T-helper 2 cell treated with Interferon-gamma antibody and Interleukin-4, amounts not matched to agents 5 μg/mL and 100 μg/mL, for 36 hours (primary cell): ENCODE results near the gene EEF1AKMT2.
A peak's percentile ranks its signal among the peaks of the same experiment; 100 is the strongest.

Experiments
- DNase-seq: peaks from one replicate; pipeline ENCODE4 v3.0.0; 2021; ENCODE audit warnings: low spot score
- H3K27ac Mint-ChIP-seq: one replicate; pipeline ENCODE4 v1.8.0; 2021; ENCODE audit warnings: mild to moderate bottlenecking, mixed read lengths
- H3K27me3 Mint-ChIP-seq: one replicate; pipeline ENCODE4 v1.8.0; 2021; ENCODE audit warnings: low read depth, mixed read lengths
- H3K36me3 Mint-ChIP-seq: one replicate; pipeline ENCODE4 v1.8.0; 2021; ENCODE audit warnings: low read depth, mixed read lengths
- H3K4me1 Mint-ChIP-seq: one replicate; pipeline ENCODE4 v1.8.0; 2021; ENCODE audit warnings: low read depth, mixed read lengths
- H3K4me3 Mint-ChIP-seq: one replicate; pipeline ENCODE4 v1.8.0; 2022; ENCODE audit warnings: mild to moderate bottlenecking, moderate library complexity, mixed read lengths
- H3K9me3 Mint-ChIP-seq: one replicate; pipeline ENCODE4 v1.8.0; 2021; ENCODE audit warnings: mixed read lengths

EEF1AKMT2 gene

GRCh38 chr10:124728071-124728829, 63.4 kb downstream of the EEF1AKMT2 start:
- Mint-ChIP-seq H3K36me3 (peaks cover 20% of the 10 kb centered on the region), H3K4me3 (no peak overlapping the region), H3K27me3 (no peaks in the 10 kb centered on the region), H3K4me1 (peaks cover 46% of the 10 kb centered on the region), H3K27ac (peak overlapping the region; percentile 53), H3K9me3 (no peaks in the 10 kb centered on the region)
- peak; percentile 58 for DNase-seq

GRCh38 chr10:124727361-124727960, 64.2 kb downstream of the EEF1AKMT2 start:
- Mint-ChIP-seq H3K4me1 (peaks cover 48% of the 10 kb centered on the region), H3K27me3 (no peaks in the 10 kb centered on the region), H3K4me3 (no peak overlapping the region), H3K9me3 (no peaks in the 10 kb centered on the region), H3K27ac (no peak overlapping the region), H3K36me3 (peaks cover 16% of the 10 kb centered on the region)
- DNase-seq: no peak

GRCh38 chr10:124725791-124726190, 65.9 kb downstream of the EEF1AKMT2 start:
- H3K9me3 Mint-ChIP-seq: no peaks in the 10 kb centered on the region
- DNase-seq: no peak
- H3K27ac Mint-ChIP-seq: no peak overlapping the region
- peaks cover 18% of the 10 kb centered on the region for H3K36me3 Mint-ChIP-seq
- no peak overlapping the region for H3K4me3 Mint-ChIP-seq
- no peaks in the 10 kb centered on the region for H3K27me3 Mint-ChIP-seq
- peaks cover 54% of the 10 kb centered on the region for H3K4me1 Mint-ChIP-seq

GRCh38 chr10:124725171-124725631, 66.5 kb downstream of the EEF1AKMT2 start:
- H3K9me3 Mint-ChIP-seq: no peaks in the 10 kb centered on the region
- peaks cover 15% of the 10 kb centered on the region for H3K36me3 Mint-ChIP-seq
- H3K4me1 Mint-ChIP-seq: peaks cover 57% of the 10 kb centered on the region
- no peak overlapping the region for H3K27ac Mint-ChIP-seq
- no peak for DNase-seq
- H3K27me3 Mint-ChIP-seq: no peaks in the 10 kb centered on the region
- no peak overlapping the region for H3K4me3 Mint-ChIP-seq

GRCh38 chr10:124724279-124725027, 67.2 kb downstream of the EEF1AKMT2 start:
- peak overlapping the region; percentile 63 for H3K4me3 Mint-ChIP-seq
- H3K4me1 Mint-ChIP-seq: peaks cover 58% of the 10 kb centered on the region
- H3K27me3 Mint-ChIP-seq: no peaks in the 10 kb centered on the region
- peaks cover 14% of the 10 kb centered on the region for H3K36me3 Mint-ChIP-seq
- H3K9me3 Mint-ChIP-seq: no peaks in the 10 kb centered on the region
- no peak for DNase-seq
- peak overlapping the region; percentile 91 for H3K27ac Mint-ChIP-seq

- peaks cover 15% of the 10 kb centered on the region for H3K36me3 Mint-ChIP-seq
- DNase-seq: no peak
- H3K4me1 Mint-ChIP-seq: peaks cover 58% of the 10 kb centered on the region
- H3K27ac Mint-ChIP-seq: peak overlapping the region; percentile 91
- H3K9me3 Mint-ChIP-seq: no peaks in the 10 kb centered on the region
- no peaks in the 10 kb centered on the region for H3K27me3 Mint-ChIP-seq
- peak overlapping the region; percentile 63 for H3K4me3 Mint-ChIP-seq
Measured at GRCh38 chr10:124723826-124724225, 67.9 kb downstream of the EEF1AKMT2 start.

- H3K27me3 Mint-ChIP-seq: no peaks in the 10 kb centered on the region
- H3K9me3 Mint-ChIP-seq: no peaks in the 10 kb centered on the region
- H3K27ac Mint-ChIP-seq: peak overlapping the region; percentile 91
- peak overlapping the region; percentile 63 for H3K4me3 Mint-ChIP-seq
- H3K4me1 Mint-ChIP-seq: peaks cover 57% of the 10 kb centered on the region
- H3K36me3 Mint-ChIP-seq: peaks cover 15% of the 10 kb centered on the region
- peak; percentile 77 for DNase-seq
Measured at GRCh38 chr10:124722798-124723783, 68.6 kb downstream of the EEF1AKMT2 start.

- peaks cover 18% of the 10 kb centered on the region for H3K36me3 Mint-ChIP-seq
- H3K27ac Mint-ChIP-seq: peak overlapping the region; percentile 54
- no peaks in the 10 kb centered on the region for H3K9me3 Mint-ChIP-seq
- no peak for DNase-seq
- H3K27me3 Mint-ChIP-seq: no peaks in the 10 kb centered on the region
- H3K4me1 Mint-ChIP-seq: peaks cover 65% of the 10 kb centered on the region
- H3K4me3 Mint-ChIP-seq: peak overlapping the region; percentile 17
Measured at GRCh38 chr10:124721330-124722045, 70.2 kb downstream of the EEF1AKMT2 start.

GRCh38 chr10:124719213-124719851, 72.4 kb downstream of the EEF1AKMT2 start:
- Mint-ChIP-seq H3K9me3 (no peaks in the 10 kb centered on the region), H3K27ac (peak overlapping the region; percentile 73), H3K4me3 (peak overlapping the region; percentile 54), H3K27me3 (no peaks in the 10 kb centered on the region), H3K4me1 (peaks cover 78% of the 10 kb centered on the region), H3K36me3 (peaks cover 24% of the 10 kb centered on the region)
- DNase-seq: peak; percentile 55

GRCh38 chr10:124717911-124718741, 73.6 kb downstream of the EEF1AKMT2 start:
- peak; percentile 87 for DNase-seq
- Mint-ChIP-seq H3K4me1 (peaks cover 76% of the 10 kb centered on the region), H3K27me3 (no peaks in the 10 kb centered on the region), H3K36me3 (peaks cover 22% of the 10 kb centered on the region), H3K9me3 (no peaks in the 10 kb centered on the region), H3K27ac (peak overlapping the region; percentile 73), H3K4me3 (peak overlapping the region; percentile 54)

GRCh38 chr10:124717041-124717757, 74.5 kb downstream of the EEF1AKMT2 start:
- Mint-ChIP-seq H3K27ac (peak overlapping the region; percentile 73), H3K27me3 (no peaks in the 10 kb centered on the region), H3K9me3 (no peaks in the 10 kb centered on the region), H3K4me1 (peaks cover 70% of the 10 kb centered on the region), H3K4me3 (no peak overlapping the region), H3K36me3 (peaks cover 22% of the 10 kb centered on the region)
- DNase-seq: no peak
